Stimulated activated naive CD4-positive, alpha-beta T cell treated with Interleukin-2 at 50 U/mL for 16 hours (primary cell): Measurements from ENCODE around the gene UNC119B.

Experiments used
- DNase-seq: peaks from one replicate; lab custom pipeline; 2025; lab: John Stamatoyannopoulos, UW

The UNC119B gene

DNA sequence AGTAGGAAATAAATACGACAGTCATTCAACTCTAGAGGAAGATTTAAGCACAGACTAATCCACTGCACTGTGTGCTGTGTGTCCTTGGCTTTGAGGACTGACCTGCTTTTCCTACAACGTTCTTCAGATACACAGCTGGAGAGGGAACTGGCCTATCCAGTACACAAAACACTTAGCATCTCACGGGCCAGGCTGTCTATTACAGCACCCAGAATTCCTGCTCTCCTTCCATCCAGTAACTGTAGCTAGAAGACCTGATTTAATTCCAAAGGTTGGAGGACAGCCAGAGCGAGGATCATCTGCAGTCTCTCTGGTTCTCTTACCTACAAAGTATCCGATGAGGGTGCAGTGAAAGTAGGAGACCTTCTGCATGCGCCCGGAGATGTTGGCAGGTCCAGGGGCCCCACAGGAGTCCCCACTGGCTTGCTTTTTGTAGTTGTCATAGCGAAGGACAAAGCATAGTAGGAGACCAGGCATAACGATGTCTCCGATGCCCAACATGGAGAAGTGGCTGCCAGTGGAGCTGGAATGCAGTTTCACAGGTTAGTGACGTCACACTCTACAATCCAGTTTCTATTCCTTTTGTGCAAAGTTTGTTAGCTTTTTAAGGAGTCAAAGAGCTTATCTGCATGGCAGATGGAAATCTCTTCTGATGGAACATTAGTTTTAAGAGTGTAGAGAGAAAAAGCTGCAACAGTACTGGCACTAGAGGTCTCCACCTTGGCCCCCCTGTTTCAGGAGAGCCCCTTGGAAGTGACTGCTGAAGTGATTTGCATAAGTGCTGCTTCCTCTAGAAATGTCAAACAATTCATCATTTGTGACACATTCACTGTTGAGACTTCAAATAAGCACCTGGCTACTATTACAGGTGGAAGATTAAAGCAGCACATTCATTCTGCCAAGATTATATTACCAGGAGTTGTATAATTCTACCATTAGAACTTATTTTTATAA is 57.1 kb downstream of the UNC119B start:
- DNase-seq, result no peak

DNA sequence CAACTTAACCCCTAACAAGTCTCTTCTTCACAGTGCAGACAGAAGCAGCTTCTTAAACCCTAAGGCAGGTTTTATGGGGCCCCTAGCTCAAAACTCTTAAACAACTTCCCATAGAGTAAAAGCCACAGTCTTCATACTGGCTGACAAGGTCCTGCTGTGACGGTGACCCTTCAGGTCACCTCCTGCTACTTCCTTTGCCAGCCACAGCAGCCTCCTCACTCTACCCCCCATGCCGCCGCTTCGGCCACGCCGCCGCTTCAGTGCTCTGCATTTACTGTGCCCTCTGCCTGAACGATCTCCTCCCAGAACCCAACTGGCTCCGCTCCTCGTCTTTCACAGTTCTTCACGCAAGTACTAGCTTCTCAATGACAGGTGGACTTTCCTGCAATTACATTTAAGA is 60.8 kb downstream of the UNC119B start:
- DNase-seq, result no peak
